ENCODE measurements around the gene KRT86.

The KRT86 gene

DNA sequence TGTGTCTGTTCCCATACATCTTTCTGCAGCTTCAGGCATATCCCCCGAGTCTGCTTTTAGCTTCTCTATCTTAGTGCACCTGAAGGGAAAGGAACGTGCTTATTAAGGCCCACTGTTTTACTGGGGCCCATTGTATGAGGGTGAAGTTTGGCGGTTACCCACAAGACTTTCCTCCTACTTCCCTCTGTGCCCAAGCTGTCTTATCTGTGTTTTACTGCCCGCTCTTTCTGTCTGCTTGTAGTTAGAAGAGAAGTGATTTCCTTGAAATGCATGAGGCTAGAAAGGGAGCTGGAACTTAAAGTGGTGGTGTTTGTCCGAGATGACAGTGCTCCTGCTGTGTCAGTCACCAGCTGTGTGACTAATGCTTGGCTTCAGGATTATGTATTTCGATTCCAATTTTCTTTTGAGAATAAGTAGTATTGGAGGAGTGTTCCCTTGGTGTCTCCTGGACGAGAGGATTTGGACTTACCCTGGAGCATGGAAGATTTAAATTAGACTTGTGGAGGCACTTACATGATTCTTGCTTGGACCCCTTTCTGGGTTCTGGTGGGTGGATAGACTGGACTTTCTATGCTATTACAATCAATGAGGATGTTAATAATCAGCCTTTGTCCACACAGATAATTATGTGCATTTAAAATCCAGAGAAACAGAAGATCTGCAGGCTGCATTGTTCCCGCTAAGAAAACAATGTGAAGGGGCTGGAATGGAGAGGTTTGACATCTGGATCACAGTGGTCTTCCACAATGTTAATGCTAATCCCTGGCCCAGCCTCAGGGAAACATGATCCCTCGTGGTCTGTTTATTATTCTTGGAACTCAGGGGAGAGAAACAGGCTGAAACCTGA is 13.9 kb upstream of the KRT86 start (continued):
- TF ChIP-seq ZNF558 (tag by site-specific recombination; IDR thresholded peaks at IDR 0.05) (0 out of 2 replicates have a peak, but pooled peaks have one; percentile 28), PRDM4 (tag by site-specific recombination; IDR thresholded peaks at IDR 0.05) (0 out of 2 replicates have a peak, but pooled peaks have one; percentile 18), ZNF768 (tag by site-specific recombination; IDR thresholded peaks at IDR 0.05) (no peak), GLI4 (tag by site-specific recombination; IDR thresholded peaks at IDR 0.05) (no peak), ZNF571 (tag by site-specific recombination; IDR thresholded peaks at IDR 0.05) (no peak), KLF10 (tag by site-specific recombination; IDR thresholded peaks at IDR 0.05) (0 out of 2 replicates have a peak, but pooled peaks have one; percentile 24), ZNF24 (tag by site-specific recombination; IDR thresholded peaks at IDR 0.05) (no peak), ZNF707 (tag by site-specific recombination; IDR thresholded peaks at IDR 0.05) (no peak), ZNF112 (tag by site-specific recombination; IDR thresholded peaks at IDR 0.05) (no peak), ZNF114 (tag by site-specific recombination; IDR thresholded peaks at IDR 0.05) (no peak), ZNF366 (tag by site-specific recombination; conservative IDR thresholded peaks at IDR 0.05) (peak; percentile 40), ZNF16 (tag by site-specific recombination; IDR thresholded peaks at IDR 0.05; ENCODE audit: low read depth) (no peak), ZIC2 (tag by site-specific recombination; IDR thresholded peaks at IDR 0.05) (0 out of 2 replicates have a peak, but pooled peaks have one; percentile 38), SETDB1 (IDR thresholded peaks at IDR 0.05; ENCODE audit: insufficient read length, low read length) (peak; percentile 9), GLIS1 (tag by site-specific recombination; IDR thresholded peaks at IDR 0.05) (peak; percentile 28; the same call in 1 of the 2 replicates), SP7 (tag by site-specific recombination; IDR thresholded peaks at IDR 0.05) (peak; percentile 70), ZNF48 (tag by site-specific recombination; IDR thresholded peaks at IDR 0.05) (no peak), ZBTB21 (tag by site-specific recombination; IDR thresholded peaks at IDR 0.05) (no peak), OSR2 (tag by site-specific recombination; IDR thresholded peaks at IDR 0.05) (peak; percentile 46), ZNF610 (tag by site-specific recombination; IDR thresholded peaks at IDR 0.05; ENCODE audit: borderline replicate concordance) (peak; percentile 62; the same call in 1 of the 2 replicates)
- TF ChIP-seq, protein P1, sequence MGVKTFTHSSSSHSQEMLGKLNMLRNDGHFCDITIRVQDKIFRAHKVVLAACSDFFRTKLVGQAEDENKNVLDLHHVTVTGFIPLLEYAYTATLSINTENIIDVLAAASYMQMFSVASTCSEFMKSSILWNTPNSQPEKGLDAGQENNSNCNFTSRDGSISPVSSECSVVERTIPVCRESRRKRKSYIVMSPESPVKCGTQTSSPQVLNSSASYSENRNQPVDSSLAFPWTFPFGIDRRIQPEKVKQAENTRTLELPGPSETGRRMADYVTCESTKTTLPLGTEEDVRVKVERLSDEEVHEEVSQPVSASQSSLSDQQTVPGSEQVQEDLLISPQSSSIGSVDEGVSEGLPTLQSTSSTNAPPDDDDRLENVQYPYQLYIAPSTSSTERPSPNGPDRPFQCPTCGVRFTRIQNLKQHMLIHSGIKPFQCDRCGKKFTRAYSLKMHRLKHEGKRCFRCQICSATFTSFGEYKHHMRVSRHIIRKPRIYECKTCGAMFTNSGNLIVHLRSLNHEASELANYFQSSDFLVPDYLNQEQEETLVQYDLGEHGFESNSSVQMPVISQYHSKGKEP (tag by site-specific recombination; IDR thresholded peaks at IDR 0.05), result peak; percentile 42; the same call in 1 of the 2 replicates

DNA sequence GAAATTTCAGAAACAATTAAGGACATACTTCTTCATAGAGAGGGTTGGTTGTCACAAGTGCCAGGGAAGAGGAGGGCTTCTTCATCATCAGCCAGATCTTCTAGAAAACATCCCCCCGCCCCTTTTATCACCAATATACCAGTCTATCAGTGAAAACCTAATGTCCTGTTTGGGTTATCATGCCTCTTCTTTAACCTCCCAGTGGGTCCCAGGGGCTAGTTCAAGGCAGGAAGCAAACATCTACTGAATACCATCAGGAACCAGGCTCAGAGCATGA is 13.3 kb upstream of the KRT86 start:
- no peaks in the 10 kb centered on the region for H3K9me3 ChIP-seq (ENCODE audit: control insufficient read depth, insufficient read depth, low read depth, low read length)
- peaks cover 18% of the 10 kb centered on the region for H3K4me1 ChIP-seq (ENCODE audit: control insufficient read depth, insufficient read depth, low read length)
- peak overlapping the region; percentile 28; the same call in 1 of the 2 replicates for H3K27ac ChIP-seq (ENCODE audit: extremely low read depth, low read depth, low read length)
- no peak overlapping the region for H3K4me3 ChIP-seq (ENCODE audit: low read depth, low read length)
- no peaks in the 10 kb centered on the region for H3K36me3 ChIP-seq (ENCODE audit: control insufficient read depth in 2 of 2, insufficient read depth in 1 of 2, low read length in 2 of 2)
- CTCF ChIA-PET, result interaction anchor here (1.1 to 1.6 kb wide), 2 partner anchors 9 to 58 kb away, joined by 3 to 4 read pairs; no protein-coding TSS in a partner anchor
- POLR2A ChIA-PET, result no interaction called here
- TF ChIP-seq MZF1 (tag by site-specific recombination; IDR thresholded peaks at IDR 0.05; ENCODE audit: borderline replicate concordance) (no peak), ZNF513 (tag by site-specific recombination; IDR thresholded peaks at IDR 0.05) (peak; percentile 96), ZNF677 (tag by site-specific recombination; IDR thresholded peaks at IDR 0.05) (no peak), HOXA7 (CRISPR knock-in tag; IDR thresholded peaks at IDR 0.05; ENCODE audit: borderline replicate concordance) (no peak), ZNF335 (tag by site-specific recombination; conservative IDR thresholded peaks at IDR 0.05) (peak; percentile 50), ZBTB17 (tag by site-specific recombination; IDR thresholded peaks at IDR 0.05) (0 out of 2 replicates have a peak, but pooled peaks have one; percentile 18), INSM2 (tag by site-specific recombination; IDR thresholded peaks at IDR 0.05) (no peak), ZFHX2 (tag by site-specific recombination; conservative IDR thresholded peaks at IDR 0.05) (no peak), KLF10 (tag by site-specific recombination; IDR thresholded peaks at IDR 0.05) (no peak)
- TF ChIP-seq, protein P2, sequence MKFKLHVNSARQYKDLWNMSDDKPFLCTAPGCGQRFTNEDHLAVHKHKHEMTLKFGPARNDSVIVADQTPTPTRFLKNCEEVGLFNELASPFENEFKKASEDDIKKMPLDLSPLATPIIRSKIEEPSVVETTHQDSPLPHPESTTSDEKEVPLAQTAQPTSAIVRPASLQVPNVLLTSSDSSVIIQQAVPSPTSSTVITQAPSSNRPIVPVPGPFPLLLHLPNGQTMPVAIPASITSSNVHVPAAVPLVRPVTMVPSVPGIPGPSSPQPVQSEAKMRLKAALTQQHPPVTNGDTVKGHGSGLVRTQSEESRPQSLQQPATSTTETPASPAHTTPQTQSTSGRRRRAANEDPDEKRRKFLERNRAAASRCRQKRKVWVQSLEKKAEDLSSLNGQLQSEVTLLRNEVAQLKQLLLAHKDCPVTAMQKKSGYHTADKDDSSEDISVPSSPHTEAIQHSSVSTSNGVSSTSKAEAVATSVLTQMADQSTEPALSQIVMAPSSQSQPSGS (tag by site-specific recombination; IDR thresholded peaks at IDR 0.05; ENCODE audit: low read depth), result no peak
